ENCODE results near the gene PRAMEF18.
"Not testable (repeated sequence)": the region's sequence is repeated elsewhere in the genome, so short reads cannot be mapped to it uniquely, and the experiment has no call there.

The PRAMEF18 gene

DNA sequence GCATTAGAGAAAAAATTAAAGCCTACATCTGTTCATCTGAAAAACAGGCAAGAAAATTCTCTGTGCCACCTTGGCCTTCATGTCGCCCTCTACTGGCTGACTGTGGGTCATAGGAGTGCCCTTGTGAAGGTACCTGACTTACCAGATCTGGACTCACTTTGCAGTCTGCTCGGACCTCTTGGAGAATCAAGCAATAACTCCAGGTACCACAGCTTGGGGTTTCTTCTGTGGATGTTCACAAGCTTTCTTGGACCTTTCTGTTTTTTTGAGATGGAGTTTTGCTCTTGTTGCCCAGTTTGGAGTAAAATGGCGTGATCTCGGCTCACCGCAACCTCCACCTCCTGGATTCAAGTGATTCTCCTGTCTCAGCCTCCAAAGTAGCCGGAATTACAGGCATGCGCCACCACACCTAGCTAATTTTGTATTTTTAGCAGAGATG lies 2.4 kb upstream of the PRAMEF18 start:
- no peak for DNase-seq (ENCODE audit: insufficient read length, low spot score)
- no peak for TF ChIP-seq POLR2A (IDR thresholded peaks at IDR 0.05; ENCODE audit: low read depth, low read length)

DNA sequence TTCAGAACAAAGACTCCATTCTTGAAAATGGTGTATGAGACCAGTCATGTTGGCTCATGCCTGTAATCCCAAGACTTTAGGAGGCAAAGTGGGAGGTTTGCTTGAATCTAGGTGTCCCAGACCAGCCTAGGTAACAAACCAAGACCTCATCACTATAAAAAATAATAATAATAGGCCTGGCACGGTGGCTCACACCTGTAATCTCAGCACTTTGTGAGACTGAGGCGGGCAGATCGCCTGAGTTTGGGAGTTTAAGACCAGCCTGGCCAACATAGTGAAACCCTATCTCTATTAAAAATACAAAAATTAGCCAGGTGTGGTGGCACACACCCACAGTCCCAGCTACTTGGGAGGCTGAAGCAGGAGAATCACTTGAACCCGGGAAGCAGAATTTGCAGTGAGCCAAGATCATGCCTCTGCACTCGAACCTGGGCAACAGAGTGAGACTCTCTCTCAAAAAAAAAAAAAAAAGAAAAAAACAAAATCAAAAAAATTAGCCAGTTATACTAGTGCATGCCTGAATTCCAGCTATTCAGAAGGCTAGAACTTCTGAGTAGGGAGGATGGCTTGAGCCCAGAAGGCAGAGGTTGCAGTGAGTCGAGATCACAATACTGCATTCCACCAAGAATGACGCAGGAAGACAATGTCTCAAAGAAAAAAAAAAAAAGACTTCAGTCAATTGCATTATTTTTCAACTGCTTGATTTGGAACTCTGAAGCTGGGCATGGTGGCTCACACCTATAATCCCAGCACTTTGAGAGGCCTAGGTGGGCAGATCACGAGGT lies 1.5 kb upstream of the PRAMEF18 start:
- not testable (repeated sequence) for DNase-seq (ENCODE audit: insufficient read length, low spot score); FAIRE-seq

More for the DNA sequence above, 2.4 kb upstream of the PRAMEF18 start:
- FAIRE-seq, result no peak

DNA sequence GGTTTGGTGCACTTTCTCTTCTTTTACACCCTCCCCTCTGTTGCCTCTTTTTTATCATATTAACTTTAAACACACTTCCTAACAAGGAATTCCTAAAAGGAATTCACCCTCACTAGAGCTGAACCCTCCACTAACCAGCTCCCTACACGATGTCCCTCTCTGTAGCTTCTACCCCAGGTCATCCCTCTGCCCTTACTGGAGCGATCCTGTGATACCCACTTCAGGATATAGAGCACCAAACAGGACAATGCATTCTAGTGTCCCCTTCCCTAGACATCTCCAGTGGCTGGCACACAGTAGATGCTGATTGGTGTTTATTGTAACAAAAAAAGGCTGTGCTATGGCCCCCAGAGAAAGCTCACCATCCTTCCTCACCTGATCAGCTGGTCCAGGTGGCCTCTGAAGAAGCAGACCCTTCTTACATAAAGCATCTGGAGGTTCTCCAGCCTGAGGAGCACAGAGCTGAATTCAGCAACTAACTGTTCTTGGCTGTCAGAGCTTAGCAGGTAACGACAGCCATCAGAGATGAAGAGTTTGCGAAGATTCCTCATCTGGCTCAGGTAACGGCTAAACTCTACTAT lies 1.4 kb downstream of the PRAMEF18 start:
- FAIRE-seq (no peak), DNase-seq (ENCODE audit: insufficient read length, low spot score) (no peak)
- TF ChIP-seq POLR2A (IDR thresholded peaks at IDR 0.05; ENCODE audit: low read depth, low read length), result no peak

DNA sequence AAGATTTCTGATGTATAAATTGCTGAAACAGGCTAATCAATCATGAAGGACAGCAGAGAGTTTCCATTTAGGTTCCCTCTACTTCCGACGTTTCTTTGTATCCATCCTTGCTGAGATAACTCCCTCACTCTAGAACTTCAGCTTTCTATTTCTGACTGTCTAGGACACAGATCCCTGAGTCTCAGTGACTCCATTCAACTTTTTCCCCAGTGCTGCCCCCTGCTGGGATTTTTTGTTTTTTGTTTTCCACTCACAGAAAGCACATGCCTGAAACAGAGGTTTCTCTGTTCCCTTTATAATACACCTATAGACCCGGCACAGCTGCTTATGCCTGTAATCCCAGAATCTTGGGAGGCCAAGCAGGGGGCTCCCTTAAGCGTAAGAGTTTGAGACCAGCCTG lies 3.2 kb downstream of the PRAMEF18 start:
- FAIRE-seq; DNase-seq (ENCODE audit: insufficient read length, low spot score): not testable (repeated sequence)

DNA sequence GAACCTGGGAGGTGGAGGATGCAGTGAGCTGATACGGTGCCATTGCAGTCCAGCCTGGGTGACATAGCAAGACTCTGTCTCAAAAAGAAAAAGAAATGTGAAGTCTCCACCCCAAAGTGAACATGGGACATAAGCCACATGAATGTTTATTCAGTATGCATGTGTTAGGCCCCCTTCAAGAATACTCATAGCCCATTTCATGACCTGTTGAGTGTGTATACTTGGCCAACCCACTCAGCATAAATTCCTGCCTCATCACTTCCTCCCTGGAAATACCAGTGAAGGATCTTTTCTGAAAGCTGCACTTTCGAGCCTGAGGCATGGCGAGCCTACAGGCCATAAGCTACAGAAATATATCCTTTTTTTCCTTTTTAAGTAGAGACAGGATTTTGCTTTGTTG lies 6.8 kb downstream of the PRAMEF18 start:
- not testable (repeated sequence) for DNase-seq (ENCODE audit: insufficient read length, low spot score); FAIRE-seq

DNA sequence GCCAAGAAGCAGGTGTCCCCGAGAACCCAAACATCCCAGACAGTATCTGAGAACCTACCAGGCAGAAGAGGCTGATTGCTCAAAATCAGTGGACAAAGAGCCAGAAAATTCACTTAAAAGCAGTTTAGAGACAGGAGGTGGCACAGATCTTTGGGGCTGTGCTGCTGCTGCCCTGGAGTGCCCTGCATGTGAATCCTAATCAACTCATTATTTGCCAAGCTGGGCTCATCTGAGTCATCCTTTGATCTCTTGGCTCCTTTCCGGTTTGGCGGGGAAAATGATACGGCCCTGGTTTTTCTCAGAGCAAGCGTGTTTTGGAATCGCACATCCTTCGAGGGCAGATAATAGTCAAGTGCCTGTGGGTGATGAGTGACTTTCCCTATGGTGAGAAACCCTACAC lies 9.3 kb downstream of the PRAMEF18 start:
- FAIRE-seq; DNase-seq (ENCODE audit: insufficient read length, low spot score): not testable (repeated sequence)

DNA sequence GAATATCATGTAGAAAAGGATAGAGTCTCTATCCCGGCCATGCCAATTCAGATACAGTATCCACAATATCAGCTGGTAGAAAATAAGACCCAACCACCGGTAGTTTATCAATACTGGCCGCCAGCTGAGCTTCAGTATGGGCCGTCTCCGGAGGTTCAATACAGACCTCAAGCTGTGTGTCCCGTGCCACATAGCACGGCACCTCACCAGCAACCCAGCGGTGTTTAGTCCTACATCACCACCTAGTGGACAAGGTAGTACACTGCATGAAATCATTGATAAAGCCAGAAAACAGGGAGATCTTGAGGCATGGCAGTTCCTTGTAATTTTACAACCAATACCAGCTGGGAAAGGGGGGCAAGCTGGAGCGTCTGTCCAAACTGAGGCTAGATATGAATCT lies 17.2 kb downstream of the PRAMEF18 start:
- FAIRE-seq, result not testable (repeated sequence)

DNA sequence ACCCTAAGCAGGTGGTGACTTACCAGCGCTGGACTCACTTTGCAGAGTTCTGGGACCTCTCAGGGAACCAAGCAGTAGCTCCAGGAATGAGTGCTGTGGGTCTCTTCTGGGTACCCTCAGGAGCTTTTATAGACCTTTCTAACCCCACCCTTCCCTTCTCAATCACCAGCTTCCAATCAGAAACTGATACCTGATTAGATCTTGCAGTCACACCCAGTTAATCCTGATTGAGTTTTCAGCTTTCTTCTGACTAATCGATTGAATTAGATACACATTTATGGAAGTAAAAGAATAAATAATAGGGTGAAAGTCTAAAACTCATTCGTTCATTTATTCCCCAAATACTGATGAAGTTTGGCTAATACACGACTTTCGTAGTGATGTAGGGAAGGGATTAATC lies 24.6 kb downstream of the PRAMEF18 start, which contains the start of gene PRAMEF13:
TSS of gene PRAMEF13 (minus strand) at position 101 of the 400 bp plus-strand sequence. CDS start 1,820 bp downstream, outside the sequence.
- not testable (repeated sequence) for DNase-seq (ENCODE audit: insufficient read length, low spot score); FAIRE-seq

More for the DNA sequence above, 17.2 kb downstream of the PRAMEF18 start:
- not testable (repeated sequence) for DNase-seq (ENCODE audit: insufficient read length, low spot score)

Data from H54 (cell line).